Endometrial microvascular endothelial cells (primary cell): ENCODE results near the gene KHDC4. TPM values are rescaled to one million over a fixed set of nuclear protein-coding genes. Genes with fewer than 3 reads are reported as not detected.

Experiments
- in situ Hi-C: cut with HindIII; loops from 2 replicates; pipeline ENCODE4 v1.10.0; 2017; ENCODE audit warnings: low sequenced_read_pairs, low pct_unique_long_range_greater_than_20kb; ENCODE audit errors: inconsistent ontology term
- total RNA-seq: library from RNA; depleted of rRNA; stranded (reverse); fragments of >200 nt; gene quantifications from one replicate; pipeline ENCODE4 v1.2.3, GENCODE V29; 2015; ENCODE audit errors: inconsistent ontology term

The KHDC4 gene
- total RNA-seq, 1 donor from 2014 or later: 26.1 TPM

- in situ Hi-C loops: no loop called here
These were observed 37.9 kb upstream of the KHDC4 start for GRCh38 chr1:155971910-155972809.

GRCh38 chr1:155970531-155971167 lies 36.4 kb upstream of the KHDC4 start:
- in situ Hi-C loops: no loop called here

- in situ Hi-C loops: no loop called here
These were observed 35.2 kb upstream of the KHDC4 start for GRCh38 chr1:155969377-155969791.

- in situ Hi-C loops: no loop called here
These were observed 34.5 kb upstream of the KHDC4 start for GRCh38 chr1:155968670-155969069.

GRCh38 chr1:155968051-155968400 lies 33.8 kb upstream of the KHDC4 start:
- in situ Hi-C loops: no loop called here

GRCh38 chr1:155967341-155968050 lies 33.3 kb upstream of the KHDC4 start:
- in situ Hi-C loops: no loop called here

- in situ Hi-C loops: no loop called here
These were observed 32.5 kb upstream of the KHDC4 start for GRCh38 chr1:155966750-155967149.

GRCh38 chr1:155966135-155966534 lies 31.9 kb upstream of the KHDC4 start:
- in situ Hi-C loops: no loop called here

GRCh38 chr1:155964193-155964592 lies 30.0 kb upstream of the KHDC4 start:
- in situ Hi-C loops: no loop called here

- in situ Hi-C loops: no loop called here
These were observed 28.5 kb upstream of the KHDC4 start for GRCh38 chr1:155962599-155963211.

GRCh38 chr1:155961937-155962336 lies 27.7 kb upstream of the KHDC4 start:
- in situ Hi-C loops: no loop called here

- in situ Hi-C loops: no loop called here
These were observed 26.0 kb upstream of the KHDC4 start for GRCh38 chr1:155960081-155960745.

- in situ Hi-C loops: no loop called here
These were observed 23.2 kb upstream of the KHDC4 start for GRCh38 chr1:155957411-155957915.

- in situ Hi-C loops: no loop called here
These were observed 20.4 kb upstream of the KHDC4 start for GRCh38 chr1:155954645-155955044.

- in situ Hi-C loops: no loop called here
These were observed 18.3 kb upstream of the KHDC4 start for GRCh38 chr1:155952505-155952890.

- in situ Hi-C loops: no loop called here
These were observed 17.7 kb upstream of the KHDC4 start for GRCh38 chr1:155951753-155952504.

- in situ Hi-C loops: no loop called here
These were observed 16.6 kb upstream of the KHDC4 start for GRCh38 chr1:155950829-155951228.

- in situ Hi-C loops: no loop called here
These were observed 13.5 kb upstream of the KHDC4 start for GRCh38 chr1:155947741-155948140.
